KMS-11 (cell line): Measurements from ENCODE around the gene CMTM7.
"Not testable (repeated sequence)": the region's sequence is repeated elsewhere in the genome, so short reads cannot be mapped to it uniquely, and the experiment has no call there.

Experiments used
- H2AFZ ChIP-seq: fragments of 200-600 bp; sonication (generic); 2 replicates; pipeline ENCODE4 v1.6.1; 2016; ENCODE audit warnings: antibody characterized with exemption, mixed run types, low read depth
- H3K27ac ChIP-seq: fragments of 200-600 bp; sonication (generic); 2 replicates; pipeline ENCODE4 v1.6.1; 2016; ENCODE audit warnings: mild to moderate bottlenecking, mixed run types
- H3K27me3 ChIP-seq: fragments of 200-600 bp; sonication (generic); 2 replicates; pipeline ENCODE4 v1.6.1; 2017; ENCODE audit warnings: mild to moderate bottlenecking, low read depth, mixed run types, moderate library complexity; ENCODE audit not compliant: insufficient read depth
- H3K36me3 ChIP-seq: fragments of 200-600 bp; sonication (generic); 2 replicates; pipeline ENCODE4 v1.6.1; 2017; ENCODE audit warnings: mild to moderate bottlenecking, mixed run types; ENCODE audit not compliant: insufficient read depth
- H3K4me1 ChIP-seq: fragments of 200-600 bp; sonication (generic); 2 replicates; pipeline ENCODE4 v1.6.1; 2016; ENCODE audit warnings: mild to moderate bottlenecking, low read depth, mixed run types; ENCODE audit not compliant: poor library complexity, severe bottlenecking
- H3K4me2 ChIP-seq: fragments of 200-600 bp; sonication (generic); 2 replicates; pipeline ENCODE4 v1.7.0; 2016; ENCODE audit warnings: mild to moderate bottlenecking, mixed run types
- H3K4me3 ChIP-seq: fragments of 200-600 bp; sonication (generic); IDR thresholded peaks from 2 replicates; pipeline ENCODE4 v1.6.1; 2017; ENCODE audit warnings: low read depth, low read length, mixed read lengths; ENCODE audit not compliant: insufficient read depth
- H3K79me2 ChIP-seq: fragments of 200-600 bp; sonication (generic); 2 replicates; pipeline ENCODE4 v1.6.1; 2016; ENCODE audit warnings: low read depth, mixed run types; ENCODE audit not compliant: insufficient read depth
- H3K9ac ChIP-seq: fragments of 200-600 bp; sonication (generic); 2 replicates; pipeline ENCODE4 v1.6.1; 2016; ENCODE audit warnings: mild to moderate bottlenecking, mixed run types
- H4K20me1 ChIP-seq: fragments of 200-600 bp; sonication (generic); 2 replicates; pipeline ENCODE4 v1.6.1; 2016; ENCODE audit warnings: mild to moderate bottlenecking, mixed run types; ENCODE audit not compliant: insufficient read depth
- TF ChIP-seq, protein P1 (sequence below): fragments of 200-600 bp; sonication (generic); conservative IDR thresholded peaks from 2 replicates; pipeline ENCODE4 v1.6.1; 2017; ENCODE audit warnings: low read depth, mild to moderate bottlenecking, antibody characterized with exemption, low read length, moderate library complexity, mixed read lengths

The CMTM7 gene

DNA sequence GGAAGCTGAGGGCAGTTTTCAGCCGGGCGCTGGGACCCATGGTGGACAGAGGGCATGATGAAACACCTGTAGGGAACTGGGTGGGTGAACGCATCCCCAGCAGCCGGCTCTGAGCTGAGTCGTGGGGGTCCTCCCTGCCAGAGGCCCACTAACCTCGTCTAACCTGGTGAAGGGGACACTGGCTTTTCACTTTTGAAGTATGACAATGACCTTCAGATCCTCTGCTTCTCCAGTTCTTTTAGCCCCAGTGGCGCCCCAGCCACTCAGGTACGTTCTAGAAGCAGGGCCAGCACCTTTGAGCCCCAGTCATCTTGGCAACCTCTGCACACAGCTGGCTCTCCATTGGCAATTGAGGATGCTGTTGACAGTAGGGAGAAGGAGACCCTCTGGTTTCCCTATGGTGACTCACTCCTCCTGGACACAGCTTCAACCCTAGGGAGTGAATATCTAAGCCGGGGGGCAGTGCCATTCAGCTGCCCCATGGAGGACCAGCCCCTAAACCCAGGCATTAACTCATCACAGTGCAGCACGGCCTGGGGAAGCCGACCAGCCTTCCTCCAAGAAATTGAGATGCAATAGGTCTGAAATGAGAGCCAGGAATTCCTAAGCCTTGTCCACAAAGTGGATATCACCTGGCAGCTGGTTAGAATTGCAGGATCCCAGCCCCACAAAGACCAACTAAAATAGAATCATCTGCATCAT is 64.9 kb downstream of the CMTM7 start:
- Histone ChIP-seq H4K20me1 (no peaks in the 10 kb centered on the region), H3K9ac (no peak overlapping the region)

DNA sequence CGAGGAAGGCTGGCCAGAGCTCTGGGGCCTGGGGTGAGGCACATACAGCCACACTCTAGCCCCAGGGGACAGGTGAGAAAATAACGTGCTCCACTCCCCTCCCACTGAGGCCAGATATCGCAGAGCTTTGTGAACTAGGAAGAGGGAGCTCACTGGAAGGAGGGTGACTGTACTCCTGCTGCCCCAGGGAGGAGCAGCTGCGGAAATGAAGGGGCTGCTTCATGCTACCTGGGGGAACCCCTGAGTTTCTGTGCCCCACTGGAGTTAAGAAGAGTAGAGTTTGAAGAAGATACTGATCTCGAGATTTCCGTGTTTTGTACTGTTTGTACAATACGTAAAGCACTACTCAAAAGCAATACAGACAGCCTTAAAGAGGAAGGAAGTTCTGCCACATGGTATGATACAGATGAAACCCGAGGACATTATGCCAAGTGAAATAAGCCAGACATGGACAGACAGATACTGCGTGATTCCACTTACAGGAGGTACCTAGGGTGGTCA is 66.4 kb downstream of the CMTM7 start:
- H2AFZ ChIP-seq: no peak overlapping the region
- H3K27ac ChIP-seq: no peak overlapping the region
- no peak overlapping the region for H3K9ac ChIP-seq
- H3K79me2 ChIP-seq: no peaks in the 10 kb centered on the region
- H3K36me3 ChIP-seq: no peaks in the 10 kb centered on the region
- H3K27me3 ChIP-seq: no peaks in the 10 kb centered on the region
- H3K4me1 ChIP-seq: peaks cover 29% of the 10 kb centered on the region
- H3K4me2 ChIP-seq: no peak overlapping the region
- no peak overlapping the region for H3K4me3 ChIP-seq
- TF ChIP-seq, protein P1, sequence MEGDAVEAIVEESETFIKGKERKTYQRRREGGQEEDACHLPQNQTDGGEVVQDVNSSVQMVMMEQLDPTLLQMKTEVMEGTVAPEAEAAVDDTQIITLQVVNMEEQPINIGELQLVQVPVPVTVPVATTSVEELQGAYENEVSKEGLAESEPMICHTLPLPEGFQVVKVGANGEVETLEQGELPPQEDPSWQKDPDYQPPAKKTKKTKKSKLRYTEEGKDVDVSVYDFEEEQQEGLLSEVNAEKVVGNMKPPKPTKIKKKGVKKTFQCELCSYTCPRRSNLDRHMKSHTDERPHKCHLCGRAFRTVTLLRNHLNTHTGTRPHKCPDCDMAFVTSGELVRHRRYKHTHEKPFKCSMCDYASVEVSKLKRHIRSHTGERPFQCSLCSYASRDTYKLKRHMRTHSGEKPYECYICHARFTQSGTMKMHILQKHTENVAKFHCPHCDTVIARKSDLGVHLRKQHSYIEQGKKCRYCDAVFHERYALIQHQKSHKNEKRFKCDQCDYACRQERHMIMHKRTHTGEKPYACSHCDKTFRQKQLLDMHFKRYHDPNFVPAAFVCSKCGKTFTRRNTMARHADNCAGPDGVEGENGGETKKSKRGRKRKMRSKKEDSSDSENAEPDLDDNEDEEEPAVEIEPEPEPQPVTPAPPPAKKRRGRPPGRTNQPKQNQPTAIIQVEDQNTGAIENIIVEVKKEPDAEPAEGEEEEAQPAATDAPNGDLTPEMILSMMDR: no peak
- no peaks in the 10 kb centered on the region for H4K20me1 ChIP-seq

More for the DNA sequence above, 64.9 kb downstream of the CMTM7 start:
- no peaks in the 10 kb centered on the region for H3K79me2 ChIP-seq
- H3K27ac ChIP-seq: no peak overlapping the region
- no peak overlapping the region for H3K4me2 ChIP-seq
- no peaks in the 10 kb centered on the region for H3K27me3 ChIP-seq
- H3K4me3 ChIP-seq: no peak overlapping the region
- H3K36me3 ChIP-seq: no peaks in the 10 kb centered on the region
- H2AFZ ChIP-seq: no peak overlapping the region
- TF ChIP-seq, protein P1: no peak
- peaks cover 28% of the 10 kb centered on the region for H3K4me1 ChIP-seq

- no peaks in the 10 kb centered on the region for H3K36me3 ChIP-seq
- no peaks in the 10 kb centered on the region for H3K27me3 ChIP-seq
- H3K79me2 ChIP-seq: no peaks in the 10 kb centered on the region
- H3K4me1 ChIP-seq: peaks cover 29% of the 10 kb centered on the region
- H3K4me3 ChIP-seq: no peak overlapping the region
- TF ChIP-seq, protein P1: no peak
- no peak overlapping the region for H2AFZ ChIP-seq
- H3K9ac ChIP-seq: no peak overlapping the region
- H3K4me2 ChIP-seq: peak overlapping the region; percentile 56
- no peaks in the 10 kb centered on the region for H4K20me1 ChIP-seq
- peak overlapping the region; percentile 51 for H3K27ac ChIP-seq
These were observed 67.8 kb downstream of the CMTM7 start for GRCh38 chr3:32459450-32459849.

DNA sequence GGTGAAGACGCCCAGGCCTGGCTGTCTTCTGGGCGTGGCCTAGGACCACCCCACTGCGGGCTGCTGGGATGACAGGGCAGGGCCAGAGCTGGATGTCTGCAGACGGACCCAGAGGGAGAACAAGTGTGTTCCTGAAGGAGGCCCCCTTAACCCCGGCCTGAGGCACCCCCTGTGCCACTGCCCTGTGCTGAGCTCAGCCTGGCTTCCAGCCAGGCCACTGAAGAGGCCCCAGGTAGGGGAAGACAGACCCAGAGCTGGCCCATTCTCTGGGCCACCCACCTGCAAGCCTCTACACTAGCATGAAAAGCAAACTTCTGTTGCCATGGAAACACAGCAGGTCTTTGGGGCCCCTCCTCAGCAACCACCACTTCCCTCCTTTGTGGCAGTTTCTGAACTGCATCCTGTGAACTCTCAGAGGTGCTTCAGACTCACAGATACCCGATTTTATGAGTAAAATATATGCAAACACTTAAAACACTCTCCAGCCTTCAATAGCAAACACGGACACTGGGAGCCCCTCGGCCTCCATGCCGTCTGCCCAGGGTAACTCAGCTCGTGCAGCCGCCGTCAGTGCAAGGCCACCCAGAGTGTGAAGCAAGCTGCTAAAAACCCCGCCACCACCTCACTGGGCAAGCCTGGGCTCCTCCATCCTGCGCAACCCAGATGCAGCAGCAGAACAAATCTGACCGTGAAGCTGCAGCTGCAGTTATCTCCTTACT is 68.5 kb downstream of the CMTM7 start:
- Histone ChIP-seq H3K4me1 (peaks cover 29% of the 10 kb centered on the region), H2AFZ (no peak overlapping the region), H3K9ac (no peak overlapping the region; the same call in 1 of the 2 replicates), H3K27me3 (no peaks in the 10 kb centered on the region), H3K4me3 (no peak overlapping the region), H3K79me2 (no peaks in the 10 kb centered on the region), H4K20me1 (no peaks in the 10 kb centered on the region), H3K4me2 (peak overlapping the region; percentile 56), H3K27ac (peak overlapping the region; percentile 51), H3K36me3 (no peaks in the 10 kb centered on the region)
- TF ChIP-seq, protein P1: no peak

DNA sequence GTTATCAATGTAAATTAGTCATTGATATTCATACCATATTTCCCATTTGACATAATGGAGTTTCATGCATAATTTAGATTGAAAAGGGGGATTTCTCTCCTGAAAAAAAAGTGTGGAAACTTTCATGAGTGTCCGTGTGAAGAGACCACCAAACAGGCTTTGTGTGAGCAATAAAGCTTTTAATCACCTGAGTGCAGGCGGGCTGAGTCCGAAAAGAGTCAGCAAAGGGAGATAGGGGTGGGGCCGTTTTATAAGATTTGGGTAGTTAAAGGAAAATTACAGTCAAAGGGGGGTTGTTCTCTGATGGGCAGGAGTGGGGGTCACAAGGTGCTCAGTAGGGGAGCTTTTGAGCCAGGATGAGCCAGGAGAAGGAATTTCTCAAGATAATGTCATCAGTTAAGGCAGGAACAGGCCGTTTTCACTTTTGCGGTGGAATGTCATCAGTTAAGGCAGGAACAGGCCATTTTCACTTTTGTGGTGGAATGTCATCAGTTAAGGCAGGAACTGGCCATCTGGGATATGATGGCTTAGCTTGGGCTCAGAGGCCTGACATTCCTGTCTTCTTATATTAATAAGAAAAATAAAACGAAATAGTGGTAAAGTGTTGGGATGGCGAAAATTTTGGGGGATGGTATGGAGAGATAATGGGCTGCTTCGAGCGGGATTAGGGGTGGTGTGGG is 69.3 kb downstream of the CMTM7 start:
- H3K27me3 ChIP-seq: not testable (repeated sequence)

DNA sequence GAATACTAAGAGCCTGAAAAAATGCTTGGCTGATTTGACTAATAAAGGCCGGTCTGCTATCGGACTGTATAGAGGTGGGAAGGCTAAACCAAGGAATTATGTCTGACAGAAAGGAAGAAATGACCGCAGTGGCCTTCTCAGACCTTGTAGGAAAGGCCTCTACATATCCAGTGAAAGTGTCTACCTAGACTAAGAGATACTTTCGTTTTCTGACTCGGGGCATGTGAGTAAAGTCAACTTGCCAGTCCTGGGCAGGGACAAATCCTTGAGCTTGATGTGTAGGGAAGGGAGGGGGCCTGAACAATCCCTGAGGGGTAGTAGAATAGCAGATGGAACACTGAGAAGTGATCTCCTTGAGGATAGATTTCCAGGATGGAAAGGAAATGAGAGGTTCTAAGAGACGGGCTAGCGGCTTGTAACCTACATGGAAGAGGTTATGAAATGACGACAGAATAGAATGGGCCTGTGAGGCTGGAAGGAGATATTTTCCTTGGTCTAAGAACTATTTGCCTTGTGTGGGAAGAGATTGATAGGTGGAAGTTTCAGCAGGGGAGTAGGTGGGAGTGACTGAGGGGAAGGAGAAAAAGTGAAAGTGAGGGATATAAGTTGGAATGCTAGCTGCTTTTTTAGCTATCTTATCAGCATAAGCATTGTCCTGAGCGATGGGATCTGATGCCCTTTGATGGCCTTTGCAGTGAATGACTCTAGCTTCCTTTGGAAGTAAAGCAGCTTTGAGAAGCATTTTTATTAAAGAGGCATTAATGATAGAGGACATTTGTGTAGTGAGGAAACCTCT is 70.7 kb downstream of the CMTM7 start:
- not testable (repeated sequence) for H3K9ac ChIP-seq, H3K36me3 ChIP-seq, H4K20me1 ChIP-seq, H3K27me3 ChIP-seq, H3K79me2 ChIP-seq, H2AFZ ChIP-seq, H3K27ac ChIP-seq, H3K4me2 ChIP-seq, H3K4me3 ChIP-seq
- H3K4me1 ChIP-seq: peaks cover 29% of the 10 kb centered on the region

More for the DNA sequence above, 69.3 kb downstream of the CMTM7 start:
- peak overlapping the region; percentile 51; the same call in 1 of the 2 replicates for H3K27ac ChIP-seq
- not testable (repeated sequence) for H3K9ac ChIP-seq, H2AFZ ChIP-seq, H4K20me1 ChIP-seq, H3K79me2 ChIP-seq, H3K36me3 ChIP-seq, H3K4me3 ChIP-seq
- peaks cover 29% of the 10 kb centered on the region for H3K4me1 ChIP-seq
- peak overlapping the region; percentile 56 for H3K4me2 ChIP-seq
